Mesothelial cell of epicardium (in vitro differentiated cells): ENCODE measurements around the gene FNBP1L. TPM values are rescaled to one million over a fixed set of nuclear protein-coding genes. Genes with fewer than 3 reads are reported as not detected.
"Not testable (repeated sequence)": the region's sequence is repeated elsewhere in the genome, so short reads cannot be mapped to it uniquely, and the experiment has no call there.

Source experiments
- DNase-seq, 2 experiments: peaks; one replicate each; pipeline ENCODE4 v3.0.0; 2021; ENCODE audit warnings: low spot score in 2 of 2; ENCODE audit not compliant: unreplicated experiment in 2 of 2
- H3K27ac Mint-ChIP-seq: 2 replicates; pipeline ENCODE4 v1.8.0; 2021; ENCODE audit warnings: mixed read lengths
- H3K27me3 Mint-ChIP-seq: 2 replicates; pipeline ENCODE4 v1.8.0; 2021; ENCODE audit warnings: low read depth, mixed read lengths
- H3K36me3 Mint-ChIP-seq: 2 replicates; pipeline ENCODE4 v1.8.0; 2021; ENCODE audit warnings: mixed read lengths
- H3K4me1 Mint-ChIP-seq: 2 replicates; pipeline ENCODE4 v1.8.0; 2021; ENCODE audit warnings: mixed read lengths
- H3K4me3 Mint-ChIP-seq: 2 replicates; pipeline ENCODE4 v1.8.0; 2021; ENCODE audit warnings: mild to moderate bottlenecking, moderate library complexity, mixed read lengths
- H3K9me3 Mint-ChIP-seq: 2 replicates; pipeline ENCODE4 v1.8.0; 2021; ENCODE audit warnings: mixed read lengths
- total RNA-seq: library from RNA; stranded (reverse); gene quantifications from 3 replicates; pipeline ENCODE4 v1.2.1, GENCODE V29; 2021
- TF ChIP-seq, protein P1 (sequence below): fragments of 200-600 bp; sonication (generic); IDR thresholded peaks from one replicate; pipeline ENCODE4 v1.5.0; 2021; ENCODE audit warnings: antibody characterized with exemption; ENCODE audit not compliant: unreplicated experiment

FNBP1L gene
- total RNA-seq, 1 donor from 2014 or later, result 73.7 TPM

- Mint-ChIP-seq H3K9me3 (peaks cover 28% of the 10 kb centered on the region), H3K36me3 (peaks cover 39% of the 10 kb centered on the region), H3K4me3 (no peak overlapping the region), H3K4me1 (peaks cover 20% of the 10 kb centered on the region), H3K27me3 (no peaks in the 10 kb centered on the region), H3K27ac (no peak overlapping the region)
- TF ChIP-seq, protein P1, sequence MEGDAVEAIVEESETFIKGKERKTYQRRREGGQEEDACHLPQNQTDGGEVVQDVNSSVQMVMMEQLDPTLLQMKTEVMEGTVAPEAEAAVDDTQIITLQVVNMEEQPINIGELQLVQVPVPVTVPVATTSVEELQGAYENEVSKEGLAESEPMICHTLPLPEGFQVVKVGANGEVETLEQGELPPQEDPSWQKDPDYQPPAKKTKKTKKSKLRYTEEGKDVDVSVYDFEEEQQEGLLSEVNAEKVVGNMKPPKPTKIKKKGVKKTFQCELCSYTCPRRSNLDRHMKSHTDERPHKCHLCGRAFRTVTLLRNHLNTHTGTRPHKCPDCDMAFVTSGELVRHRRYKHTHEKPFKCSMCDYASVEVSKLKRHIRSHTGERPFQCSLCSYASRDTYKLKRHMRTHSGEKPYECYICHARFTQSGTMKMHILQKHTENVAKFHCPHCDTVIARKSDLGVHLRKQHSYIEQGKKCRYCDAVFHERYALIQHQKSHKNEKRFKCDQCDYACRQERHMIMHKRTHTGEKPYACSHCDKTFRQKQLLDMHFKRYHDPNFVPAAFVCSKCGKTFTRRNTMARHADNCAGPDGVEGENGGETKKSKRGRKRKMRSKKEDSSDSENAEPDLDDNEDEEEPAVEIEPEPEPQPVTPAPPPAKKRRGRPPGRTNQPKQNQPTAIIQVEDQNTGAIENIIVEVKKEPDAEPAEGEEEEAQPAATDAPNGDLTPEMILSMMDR, result no peak
- no peak for DNase-seq
Measured at GRCh38 chr1:93468662-93469061, 20.7 kb downstream of the FNBP1L start.

- Mint-ChIP-seq H3K4me1 (peaks cover 25% of the 10 kb centered on the region), H3K36me3 (peaks cover 37% of the 10 kb centered on the region), H3K9me3 (peaks cover 28% of the 10 kb centered on the region)
- not testable (repeated sequence) for H3K4me3 Mint-ChIP-seq, H3K27ac Mint-ChIP-seq, H3K27me3 Mint-ChIP-seq, DNase-seq
Measured at GRCh38 chr1:93469223-93469622, 21.3 kb downstream of the FNBP1L start.

- Mint-ChIP-seq H3K9me3 (peaks cover 17% of the 10 kb centered on the region), H3K27ac (peak overlapping the region; percentile 71), H3K4me3 (no peak overlapping the region), H3K27me3 (no peaks in the 10 kb centered on the region), H3K36me3 (peaks cover 22% of the 10 kb centered on the region), H3K4me1 (peaks cover 32% of the 10 kb centered on the region)
- TF ChIP-seq, protein P1, result no peak
- no peak for DNase-seq
Measured at GRCh38 chr1:93471284-93471683, 23.4 kb downstream of the FNBP1L start.

- peaks cover 16% of the 10 kb centered on the region for H3K36me3 Mint-ChIP-seq
- no peak for DNase-seq
- no peak overlapping the region for H3K4me3 Mint-ChIP-seq
- peaks cover 10% of the 10 kb centered on the region for H3K9me3 Mint-ChIP-seq
- peak overlapping the region; percentile 71 for H3K27ac Mint-ChIP-seq
- TF ChIP-seq, protein P1, result no peak
- peaks cover 34% of the 10 kb centered on the region for H3K4me1 Mint-ChIP-seq
- no peaks in the 10 kb centered on the region for H3K27me3 Mint-ChIP-seq
Measured at GRCh38 chr1:93471911-93472310, 24.0 kb downstream of the FNBP1L start.

DNA sequence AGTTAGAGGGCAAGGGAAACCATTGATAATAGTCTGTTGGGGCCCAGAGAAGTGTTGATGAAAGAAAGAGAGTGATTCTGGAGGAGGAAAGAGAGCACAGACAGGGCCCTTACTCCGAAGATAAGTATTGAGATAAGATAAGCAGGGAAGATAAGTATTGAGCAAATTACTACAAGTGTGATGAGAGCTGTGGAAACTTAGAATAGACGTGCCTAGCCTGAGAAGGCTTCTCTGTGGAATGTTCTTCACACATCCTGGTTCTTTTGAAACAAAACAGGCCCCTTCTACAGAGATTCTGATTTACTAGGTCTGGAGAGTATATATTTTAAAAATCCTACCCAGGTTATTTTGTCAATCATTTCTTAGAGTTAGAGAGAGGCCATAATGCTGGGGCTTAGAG is 26.4 kb downstream of the FNBP1L start:
- Mint-ChIP-seq H3K9me3 (peaks cover 15% of the 10 kb centered on the region), H3K27ac (peak overlapping the region; percentile 63)

GRCh38 chr1:93475681-93476080 is 27.8 kb downstream of the FNBP1L start:
- DNase-seq, result no peak
- Mint-ChIP-seq H3K4me3 (no peak overlapping the region), H3K9me3 (peaks cover 21% of the 10 kb centered on the region), H3K36me3 (peaks cover 21% of the 10 kb centered on the region), H3K4me1 (peaks cover 32% of the 10 kb centered on the region), H3K27me3 (no peaks in the 10 kb centered on the region), H3K27ac (no peak overlapping the region)
- TF ChIP-seq, protein P1, result no peak

More for the DNA sequence above, 26.4 kb downstream of the FNBP1L start:
- no peaks in the 10 kb centered on the region for H3K27me3 Mint-ChIP-seq
- TF ChIP-seq, protein P1, result no peak
- H3K36me3 Mint-ChIP-seq, result peaks cover 16% of the 10 kb centered on the region
- H3K4me3 Mint-ChIP-seq, result no peak overlapping the region
- peaks cover 34% of the 10 kb centered on the region for H3K4me1 Mint-ChIP-seq
- no peak for DNase-seq

- H3K9me3 Mint-ChIP-seq, result peaks cover 25% of the 10 kb centered on the region
- not testable (repeated sequence) for H3K27me3 Mint-ChIP-seq, H3K4me3 Mint-ChIP-seq, H3K4me1 Mint-ChIP-seq, H3K27ac Mint-ChIP-seq, DNase-seq
- H3K36me3 Mint-ChIP-seq, result peaks cover 27% of the 10 kb centered on the region
Measured at GRCh38 chr1:93479133-93479745, 31.3 kb downstream of the FNBP1L start.

GRCh38 chr1:93481899-93482298 is 34.0 kb downstream of the FNBP1L start:
- peaks cover 27% of the 10 kb centered on the region for H3K36me3 Mint-ChIP-seq
- H3K9me3 Mint-ChIP-seq, result peaks cover 25% of the 10 kb centered on the region
- not testable (repeated sequence) for H3K4me3 Mint-ChIP-seq, H3K27ac Mint-ChIP-seq, DNase-seq, H3K27me3 Mint-ChIP-seq, H3K4me1 Mint-ChIP-seq
